NCI-H460 (cell line): ENCODE results near the gene PLA2G3. TPM values are rescaled to one million over a fixed set of nuclear protein-coding genes. Genes with fewer than 3 reads are reported as not detected.

Experiments used
- DNase-seq: peaks from one replicate; pipeline ENCODE4 v3.0.0-alpha.2; 2016; ENCODE audit warnings: low read depth; ENCODE audit errors: extremely low read depth
- small RNA-seq, 2 experiments: library from RNA; depleted of rRNA; stranded (forward); fragments of <200 nt; gene quantifications; one replicate each; pipeline ENCODE3, GENCODE V24; 2014
- total RNA-seq: library from RNA; depleted of rRNA; stranded (reverse); fragments of >200 nt; shearing (Covaris generic); gene quantifications from 2 replicates; pipeline ENCODE4 v1.2.3, GENCODE V29; 2014; rRNA removed

The PLA2G3 gene
- total RNA-seq, 1 experiment from 2014 or later: not detected

GRCh38 chr22:31088233-31088986 lies 51.9 kb downstream of the PLA2G3 start:
- no peak for DNase-seq

- DNase-seq: no peak
Measured at GRCh38 chr22:31087744-31088215, 52.5 kb downstream of the PLA2G3 start.

GRCh38 chr22:31086703-31087330 lies 53.5 kb downstream of the PLA2G3 start:
- DNase-seq: no peak

- no peak for DNase-seq
Measured at GRCh38 chr22:31085928-31086327, 54.4 kb downstream of the PLA2G3 start.

GRCh38 chr22:31085493-31085824 lies 54.8 kb downstream of the PLA2G3 start:
- no peak for DNase-seq

- DNase-seq: peak; percentile 54
Measured at GRCh38 chr22:31084811-31085492, 55.4 kb downstream of the PLA2G3 start.

Small RNA genes within 50 kb of the gene (small RNA-seq; reads per million reads assigned to genes)
- gene MIR3928: 0.12 to 0.41 reads per million in 2 experiments

Other genes with a start within 250 kb of the PLA2G3 start
- gene MORC2, start 171.7 kb downstream of the PLA2G3 start, total RNA-seq: 18.5 and 19.9 TPM in 2 replicates
- gene TUG1, start 171.2 kb downstream of the PLA2G3 start, total RNA-seq: 49.0 and 64.6 TPM in 2 replicates
- gene SMTN, start 59.2 kb downstream of the PLA2G3 start, total RNA-seq: 8.5 and 9.7 TPM in 2 replicates
- 32.0 and 36.2 TPM in 2 replicates for gene SELENOM, start 32.9 kb downstream of the PLA2G3 start, total RNA-seq
- gene INPP5J, start 17.5 kb downstream of the PLA2G3 start, total RNA-seq: 0.35 and 0.54 TPM in 2 replicates
- 46.8 and 53.3 TPM in 2 replicates for gene RNF185, start 19.7 kb upstream of the PLA2G3 start, total RNA-seq
- gene LIMK2, start 71.8 kb upstream of the PLA2G3 start, total RNA-seq: 31.3 and 37.3 TPM in 2 replicates
- 0.07 and 0.35 TPM in 2 replicates for gene PIK3IP1, start 152.0 kb upstream of the PLA2G3 start, total RNA-seq
- gene PATZ1, start 205.8 kb upstream of the PLA2G3 start, total RNA-seq: 14.2 and 14.7 TPM in 2 replicates